KOPT-K1 (cell line): Measurements from ENCODE around the gene ERN1.

Experiments
- H3K27ac ChIP-seq: fragments of 200-600 bp; sonication (generic); 2 replicates; pipeline ENCODE4 v1.5.1; 2016; ENCODE audit warnings: antibody characterized with exemption, mild to moderate bottlenecking, low read depth, low read length; ENCODE audit not compliant: poor library complexity, severe bottlenecking
- H3K36me3 ChIP-seq: fragments of 200-600 bp; sonication (generic); 2 replicates; pipeline ENCODE4 v1.5.1; 2017; ENCODE audit warnings: antibody characterized with exemption, mild to moderate bottlenecking, low read length, moderate library complexity; ENCODE audit not compliant: insufficient read depth
- H3K9me3 ChIP-seq: fragments of 200-600 bp; sonication (generic); 2 replicates; pipeline ENCODE4 v1.5.1; 2017; ENCODE audit warnings: antibody characterized with exemption, low read length, mild to moderate bottlenecking; ENCODE audit not compliant: insufficient read depth, poor library complexity, severe bottlenecking

Gene ERN1

GRCh38 chr17:64163468-64163867 lies 33.5 kb upstream of the ERN1 start:
- no peaks in the 10 kb centered on the region for H3K9me3 ChIP-seq
- H3K27ac ChIP-seq = no peak overlapping the region
- H3K36me3 ChIP-seq = peaks cover 77% of the 10 kb centered on the region

GRCh38 chr17:64162554-64162953 lies 32.6 kb upstream of the ERN1 start:
- Histone ChIP-seq H3K9me3 (no peaks in the 10 kb centered on the region), H3K27ac (no peak overlapping the region), H3K36me3 (peaks cover 77% of the 10 kb centered on the region)

GRCh38 chr17:64161380-64162176 lies 31.6 kb upstream of the ERN1 start:
- Histone ChIP-seq H3K36me3 (peaks cover 76% of the 10 kb centered on the region), H3K27ac (no peak overlapping the region), H3K9me3 (no peaks in the 10 kb centered on the region)

GRCh38 chr17:64160378-64160777 lies 30.4 kb upstream of the ERN1 start:
- no peaks in the 10 kb centered on the region for H3K9me3 ChIP-seq
- H3K27ac ChIP-seq = no peak overlapping the region
- H3K36me3 ChIP-seq = peaks cover 71% of the 10 kb centered on the region

GRCh38 chr17:64158831-64159590 lies 29.1 kb upstream of the ERN1 start:
- Histone ChIP-seq H3K27ac (no peak overlapping the region), H3K9me3 (no peaks in the 10 kb centered on the region), H3K36me3 (peaks cover 71% of the 10 kb centered on the region)

GRCh38 chr17:64158406-64158805 lies 28.5 kb upstream of the ERN1 start:
- H3K27ac ChIP-seq = no peak overlapping the region
- H3K36me3 ChIP-seq = peaks cover 75% of the 10 kb centered on the region
- H3K9me3 ChIP-seq = no peaks in the 10 kb centered on the region

- H3K36me3 ChIP-seq = peaks cover 82% of the 10 kb centered on the region
- no peak overlapping the region for H3K27ac ChIP-seq
- no peaks in the 10 kb centered on the region for H3K9me3 ChIP-seq
These were observed 27.8 kb upstream of the ERN1 start for GRCh38 chr17:64157669-64158180.

GRCh38 chr17:64156670-64157069 lies 26.7 kb upstream of the ERN1 start:
- Histone ChIP-seq H3K9me3 (no peaks in the 10 kb centered on the region), H3K27ac (no peak overlapping the region), H3K36me3 (peaks cover 86% of the 10 kb centered on the region)

GRCh38 chr17:64155751-64156544 lies 26.0 kb upstream of the ERN1 start:
- no peaks in the 10 kb centered on the region for H3K9me3 ChIP-seq
- no peak overlapping the region for H3K27ac ChIP-seq
- peaks cover 85% of the 10 kb centered on the region for H3K36me3 ChIP-seq

- Histone ChIP-seq H3K27ac (no peak overlapping the region), H3K36me3 (peaks cover 85% of the 10 kb centered on the region)
These were observed 25.2 kb upstream of the ERN1 start for GRCh38 chr17:64155129-64155528.

GRCh38 chr17:64154717-64155116 lies 24.8 kb upstream of the ERN1 start:
- Histone ChIP-seq H3K36me3 (peaks cover 87% of the 10 kb centered on the region), H3K27ac (no peak overlapping the region), H3K9me3 (no peaks in the 10 kb centered on the region)

More at GRCh38 chr17:64155129-64155528, 25.2 kb upstream of the ERN1 start:
- no peaks in the 10 kb centered on the region for H3K9me3 ChIP-seq

GRCh38 chr17:64154313-64154695 lies 24.4 kb upstream of the ERN1 start:
- Histone ChIP-seq H3K36me3 (peaks cover 86% of the 10 kb centered on the region), H3K27ac (no peak overlapping the region), H3K9me3 (no peaks in the 10 kb centered on the region)

GRCh38 chr17:64153565-64154312 lies 23.8 kb upstream of the ERN1 start:
- no peaks in the 10 kb centered on the region for H3K9me3 ChIP-seq
- peaks cover 86% of the 10 kb centered on the region for H3K36me3 ChIP-seq
- no peak overlapping the region for H3K27ac ChIP-seq

- H3K36me3 ChIP-seq = peaks cover 87% of the 10 kb centered on the region
- no peak overlapping the region for H3K27ac ChIP-seq
- H3K9me3 ChIP-seq = no peaks in the 10 kb centered on the region
These were observed 22.6 kb upstream of the ERN1 start for GRCh38 chr17:64152428-64153125.
